WTC11 (cell line): ENCODE data around the gene HECTD3. TPM values are rescaled to one million over a fixed set of nuclear protein-coding genes. Genes with fewer than 3 reads are reported as not detected.

Experiments used
- ATAC-seq: fragments of 200-7000 bp; cut with Tn5 transposase; 2 replicates; pipeline ENCODE4 v1.10.0; 2021; ENCODE audit warnings: mild to moderate bottlenecking, moderate library complexity
- CTCF ChIA-PET: fragments of 300-600 bp; sonication (Branson Sonifier 250); formaldehyde crosslinking; loops from one replicate; lab custom pipeline; 2021; ENCODE audit warnings: antibody characterized with exemption; lab: Charles Lee
- POLR2A ChIA-PET: fragments of 350-600 bp; sonication (Branson Sonifier 250); formaldehyde crosslinking; loops from one replicate; lab custom pipeline; 2021; ENCODE audit warnings: antibody characterized with exemption; lab: Charles Lee
- DNase-seq: peaks from one replicate; pipeline ENCODE4 v3.0.0; 2021; ENCODE audit warnings: low spot score
- H3K27ac Mint-ChIP-seq: 2 replicates; pipeline ENCODE4 v1.8.0; 2021; ENCODE audit warnings: mixed read lengths
- H3K27me3 Mint-ChIP-seq: 2 replicates; pipeline ENCODE4 v1.8.0; 2021; ENCODE audit warnings: low read depth, mild to moderate bottlenecking, moderate library complexity, mixed read lengths
- H3K36me3 Mint-ChIP-seq: 2 replicates; pipeline ENCODE4 v1.8.0; 2021; ENCODE audit warnings: mixed read lengths
- H3K4me1 Mint-ChIP-seq: 2 replicates; pipeline ENCODE4 v1.8.0; 2022; ENCODE audit warnings: mixed read lengths
- H3K4me3 Mint-ChIP-seq: 2 replicates; pipeline ENCODE4 v1.8.0; 2021; ENCODE audit warnings: mild to moderate bottlenecking, moderate library complexity, mixed read lengths
- H3K9me3 Mint-ChIP-seq: 2 replicates; pipeline ENCODE4 v1.8.0; 2021; ENCODE audit warnings: mixed read lengths
- AR ChIP-seq: fragments of 250-450 bp; sonication (Bioruptor Pico); IDR thresholded peaks from 2 replicates; pipeline ENCODE4 v1.9.0; 2021; ENCODE audit warnings: mild to moderate bottlenecking
- ARID4B ChIP-seq: sonication (generic); formaldehyde crosslinking; IDR thresholded peaks from 2 replicates; pipeline ENCODE4 v1.8.0; 2023; ENCODE audit warnings: missing genetic modification reagents, mild to moderate bottlenecking, borderline replicate concordance
- EMX1 ChIP-seq: fragments of 250-450 bp; sonication (Bioruptor Pico); IDR thresholded peaks from 2 replicates; pipeline ENCODE4 v1.8.0; 2021; ENCODE audit warnings: mild to moderate bottlenecking
- ERG ChIP-seq: fragments of 250-450 bp; sonication (Bioruptor Pico); IDR thresholded peaks from 2 replicates; pipeline ENCODE4 v1.8.0; 2021; ENCODE audit warnings: mild to moderate bottlenecking
- ESRRA ChIP-seq: sonication (generic); formaldehyde crosslinking; IDR thresholded peaks from 2 replicates; pipeline ENCODE4 v1.8.1; 2022; ENCODE audit warnings: mild to moderate bottlenecking, missing genetic modification reagents, borderline replicate concordance
- FOXP1 ChIP-seq: sonication (generic); formaldehyde crosslinking; IDR thresholded peaks from 2 replicates; pipeline ENCODE4 v1.8.0; 2022; ENCODE audit warnings: missing genetic modification reagents, mild to moderate bottlenecking, moderate library complexity, borderline replicate concordance
- GTF2I ChIP-seq: fragments of 250-450 bp; sonication (Bioruptor Pico); conservative IDR thresholded peaks from 2 replicates; pipeline ENCODE4 v1.4.0; 2021; ENCODE audit warnings: mild to moderate bottlenecking
- HMGA2 ChIP-seq: fragments of 250-450 bp; sonication (Bioruptor Pico); IDR thresholded peaks from 2 replicates; pipeline ENCODE4 v1.4.0; 2021; ENCODE audit warnings: mild to moderate bottlenecking, moderate library complexity
- MAX ChIP-seq: sonication (generic); formaldehyde crosslinking; IDR thresholded peaks from 2 replicates; pipeline ENCODE4 v1.8.0; 2022; ENCODE audit warnings: mild to moderate bottlenecking, missing genetic modification reagents
- MLX ChIP-seq: sonication (generic); formaldehyde crosslinking; IDR thresholded peaks from 2 replicates; pipeline ENCODE4 v1.8.1; 2023; ENCODE audit warnings: mild to moderate bottlenecking, missing genetic modification reagents, moderate library complexity
- MXD4 ChIP-seq: fragments of 250-450 bp; sonication (Bioruptor Pico); IDR thresholded peaks from 2 replicates; pipeline ENCODE4 v1.8.0; 2021; ENCODE audit warnings: mild to moderate bottlenecking, moderate library complexity, borderline replicate concordance
- MYBL2 ChIP-seq: sonication (generic); formaldehyde crosslinking; IDR thresholded peaks from 2 replicates; pipeline ENCODE4 v1.8.1; 2023; ENCODE audit warnings: mild to moderate bottlenecking, moderate library complexity, missing genetic modification reagents
- NFATC4 ChIP-seq: fragments of 250-450 bp; sonication (Bioruptor Pico); IDR thresholded peaks from 2 replicates; pipeline ENCODE4 v1.9.0; 2021; ENCODE audit warnings: mild to moderate bottlenecking
- NR2C2 ChIP-seq: sonication (generic); formaldehyde crosslinking; IDR thresholded peaks from 2 replicates; pipeline ENCODE4 v1.8.0; 2022; ENCODE audit warnings: mild to moderate bottlenecking, missing genetic modification reagents
- RELA ChIP-seq: sonication (generic); formaldehyde crosslinking; IDR thresholded peaks from 2 replicates; pipeline ENCODE4 v1.8.1; 2022; ENCODE audit warnings: missing genetic modification reagents, mild to moderate bottlenecking, borderline replicate concordance
- SP1 ChIP-seq: sonication (generic); formaldehyde crosslinking; conservative IDR thresholded peaks from 2 replicates; pipeline ENCODE4 v1.8.1; 2022; ENCODE audit warnings: missing genetic modification reagents
- TCF7 ChIP-seq: sonication (generic); formaldehyde crosslinking; IDR thresholded peaks from 2 replicates; pipeline ENCODE4 v1.8.0; 2022; ENCODE audit warnings: mild to moderate bottlenecking, low read depth, missing genetic modification reagents, moderate library complexity
- TEAD1 ChIP-seq: sonication (generic); formaldehyde crosslinking; IDR thresholded peaks from 2 replicates; pipeline ENCODE4 v1.8.0; 2022; ENCODE audit warnings: mild to moderate bottlenecking, missing genetic modification reagents
- TEAD4 ChIP-seq: sonication (generic); formaldehyde crosslinking; IDR thresholded peaks from 2 replicates; pipeline ENCODE4 v1.8.0; 2022; ENCODE audit warnings: mild to moderate bottlenecking, missing genetic modification reagents
- ZNF121 ChIP-seq: sonication (generic); formaldehyde crosslinking; IDR thresholded peaks from 2 replicates; pipeline ENCODE4 v1.8.0; 2023; ENCODE audit warnings: missing genetic modification reagents
- ZNF219 ChIP-seq: sonication (generic); formaldehyde crosslinking; IDR thresholded peaks from 2 replicates; pipeline ENCODE4 v1.8.0; 2023; ENCODE audit warnings: missing genetic modification reagents, mild to moderate bottlenecking, borderline replicate concordance
- total RNA-seq: library from RNA; stranded (reverse); gene quantifications from 3 replicates; pipeline ENCODE4 v1.2.3, GENCODE V29; 2021

The HECTD3 gene
- total RNA-seq, 1 experiment from 2014 or later, result 39.5 TPM

- ATAC-seq, result no peak
- no peak for TF ChIP-seq EMX1 (CRISPR knock-in tag)
- no peak for TF ChIP-seq SP1
- no peak for TF ChIP-seq NR2C2
- TF ChIP-seq FOXP1 (CRISPR knock-in tag), result no peak
- no peak for TF ChIP-seq TCF7 (CRISPR knock-in tag)
- no peak for TF ChIP-seq HMGA2 (CRISPR knock-in tag)
- TF ChIP-seq MAX (CRISPR knock-in tag), result no peak
- TF ChIP-seq MLX, result no peak
- no peak for TF ChIP-seq GTF2I (CRISPR knock-in tag)
- TF ChIP-seq ERG (CRISPR knock-in tag), result no peak
- TF ChIP-seq ARID4B (CRISPR knock-in tag), result no peak
- TF ChIP-seq AR (CRISPR knock-in tag), result no peak
- TF ChIP-seq TEAD4 (CRISPR knock-in tag), result no peak
- no peak for TF ChIP-seq RELA (CRISPR knock-in tag)
- TF ChIP-seq ZNF219 (CRISPR knock-in tag), result no peak
- no peak for TF ChIP-seq NFATC4 (CRISPR knock-in tag)
- POLR2A ChIA-PET, result no interaction called here
- no peak overlapping the region for H3K27ac Mint-ChIP-seq
- CTCF ChIA-PET, result interaction anchor here (0.6 to 1.3 kb wide), 2 partner anchors 23 to 123 kb away, joined by 3 to 4 read pairs; partner anchors contain the start of gene UROD
- H3K4me1 Mint-ChIP-seq, result no peaks in the 10 kb centered on the region
- no peaks in the 10 kb centered on the region for H3K36me3 Mint-ChIP-seq
- no peak overlapping the region for H3K4me3 Mint-ChIP-seq
- no peaks in the 10 kb centered on the region for H3K27me3 Mint-ChIP-seq
- no peak for DNase-seq
- no peaks in the 10 kb centered on the region for H3K9me3 Mint-ChIP-seq
These were observed 24.6 kb upstream of the HECTD3 start for GRCh38 chr1:45035631-45036301.

- no peaks in the 10 kb centered on the region for H3K27me3 Mint-ChIP-seq
- H3K9me3 Mint-ChIP-seq, result no peaks in the 10 kb centered on the region
- no peaks in the 10 kb centered on the region for H3K36me3 Mint-ChIP-seq
- ChIA-PET CTCF (interaction anchor here (1.4 to 1.5 kb wide), 2 partner anchors 14 to 21 kb away, joined by 3 to 6 read pairs; partner anchors contain the start of gene UROD), POLR2A (no interaction called here)
- H3K27ac Mint-ChIP-seq, result no peak overlapping the region
- no peaks in the 10 kb centered on the region for H3K4me1 Mint-ChIP-seq
- ATAC-seq (no peak), DNase-seq (no peak)
- no peak overlapping the region for H3K4me3 Mint-ChIP-seq
- no peak for TF ChIP-seq ERG (CRISPR knock-in tag)
- TF ChIP-seq MXD4, result no peak
- no peak for TF ChIP-seq ESRRA (CRISPR knock-in tag)
- TF ChIP-seq ZNF121 (CRISPR knock-in tag), result no peak
- TF ChIP-seq MYBL2 (CRISPR knock-in tag), result no peak
- no peak for TF ChIP-seq AR (CRISPR knock-in tag)
- TF ChIP-seq HMGA2 (CRISPR knock-in tag), result no peak
- TF ChIP-seq TEAD1 (CRISPR knock-in tag), result no peak
These were observed 22.2 kb upstream of the HECTD3 start for GRCh38 chr1:45033356-45033755.
